Measurements from ENCODE around the gene ARRB2. TPM values are rescaled to one million over a fixed set of nuclear protein-coding genes. Genes with fewer than 3 reads are reported as not detected.
A peak's percentile ranks its signal among the peaks of the same experiment; 100 is the strongest.

Gene ARRB2
- total RNA-seq, 2 donors from 2014 or later = 216 to 258 TPM

GRCh38 chr17:4720787-4721186 lies 10.4 kb downstream of the ARRB2 start:
- ATAC-seq (replicated peaks in 1 of 2) = no peak
- Mint-ChIP-seq H3K27me3 (ENCODE audit: low read depth) (no peaks in the 10 kb centered on the region), H3K9me3 (no peaks in the 10 kb centered on the region), H3K4me3 (no peak overlapping the region), H3K27ac (no peak overlapping the region), H3K36me3 (ENCODE audit: insufficient read depth in 2 of 2) (peaks cover 8 to 12% of the 10 kb centered on the region in 2 donors), H3K4me1 (ENCODE audit: low read depth) (peaks cover 12% of the 10 kb centered on the region)
- DNase-seq = no peak

GRCh38 chr17:4721203-4722135 lies 11.0 kb downstream of the ARRB2 start:
- DNase-seq = no peak
- Mint-ChIP-seq H3K27me3 (ENCODE audit: low read depth) (no peaks in the 10 kb centered on the region), H3K4me1 (ENCODE audit: low read depth) (peaks cover 15% of the 10 kb centered on the region), H3K9me3 (no peaks in the 10 kb centered on the region), H3K27ac (peak overlapping the region; percentile 55), H3K4me3 (no peak overlapping the region), H3K36me3 (ENCODE audit: insufficient read depth in 2 of 2) (peaks cover 8 to 12% of the 10 kb centered on the region in 2 donors)
- peak; percentile 39 to 63 for ATAC-seq (replicated peaks in 1 of 2)

GRCh38 chr17:4722678-4723240 lies 12.3 kb downstream of the ARRB2 start:
- ATAC-seq (replicated peaks in 1 of 2) (no peak), DNase-seq (no peak)
- no peaks in the 10 kb centered on the region for H3K27me3 Mint-ChIP-seq (ENCODE audit: low read depth)
- H3K36me3 Mint-ChIP-seq (ENCODE audit: insufficient read depth in 2 of 2) = peaks cover 8 to 10% of the 10 kb centered on the region in 2 donors
- no peaks in the 10 kb centered on the region for H3K9me3 Mint-ChIP-seq
- H3K4me3 Mint-ChIP-seq = no peak overlapping the region
- H3K27ac Mint-ChIP-seq = no peak overlapping the region
- peaks cover 22% of the 10 kb centered on the region for H3K4me1 Mint-ChIP-seq (ENCODE audit: low read depth)

- Mint-ChIP-seq H3K4me3 (no peak overlapping the region), H3K27ac (no peak overlapping the region), H3K4me1 (ENCODE audit: low read depth) (peaks cover 35% of the 10 kb centered on the region), H3K9me3 (no peaks in the 10 kb centered on the region), H3K36me3 (ENCODE audit: insufficient read depth in 2 of 2) (peaks cover 2 to 4% of the 10 kb centered on the region in 2 donors), H3K27me3 (ENCODE audit: low read depth) (no peaks in the 10 kb centered on the region)
- no peak for DNase-seq
- no peak for ATAC-seq (replicated peaks in 1 of 2)
Observed at GRCh38 chr17:4724650-4725049, 14.2 kb downstream of the ARRB2 start.

- DNase-seq (no peak), ATAC-seq (replicated peaks in 1 of 2) (no peak)
- H3K4me3 Mint-ChIP-seq = no peak overlapping the region
- H3K27me3 Mint-ChIP-seq (ENCODE audit: low read depth) = no peaks in the 10 kb centered on the region
- H3K27ac Mint-ChIP-seq = peak overlapping the region; percentile 22
- peaks cover 39% of the 10 kb centered on the region for H3K4me1 Mint-ChIP-seq (ENCODE audit: low read depth)
- H3K36me3 Mint-ChIP-seq (ENCODE audit: insufficient read depth in 2 of 2) = peaks cover 0 to 2% of the 10 kb centered on the region in 2 donors
- H3K9me3 Mint-ChIP-seq = no peaks in the 10 kb centered on the region
Observed at GRCh38 chr17:4725646-4726310, 15.3 kb downstream of the ARRB2 start.

GRCh38 chr17:4728124-4728523 lies 17.7 kb downstream of the ARRB2 start:
- no peaks in the 10 kb centered on the region for H3K9me3 Mint-ChIP-seq
- DNase-seq (peak; percentile 48 to 51), ATAC-seq (replicated peaks in 1 of 2) (peak; percentile 44 to 61)
- H3K4me1 Mint-ChIP-seq (ENCODE audit: low read depth) = peaks cover 57% of the 10 kb centered on the region
- peak overlapping the region; percentile 97 for H3K27ac Mint-ChIP-seq
- H3K4me3 Mint-ChIP-seq = peak overlapping the region; percentile 77 to 92
- peaks cover 2% of the 10 kb centered on the region in 2 donors for H3K36me3 Mint-ChIP-seq (ENCODE audit: insufficient read depth in 2 of 2)
- H3K27me3 Mint-ChIP-seq (ENCODE audit: low read depth) = no peaks in the 10 kb centered on the region

- DNase-seq = no peak
- H3K27ac Mint-ChIP-seq = no peak overlapping the region
- peaks cover 55% of the 10 kb centered on the region for H3K4me1 Mint-ChIP-seq (ENCODE audit: low read depth)
- H3K9me3 Mint-ChIP-seq = no peaks in the 10 kb centered on the region
- peak overlapping the region in 1 of 2 donors; percentile 20 for H3K4me3 Mint-ChIP-seq
- peaks cover 2% of the 10 kb centered on the region in 2 donors for H3K36me3 Mint-ChIP-seq (ENCODE audit: insufficient read depth in 2 of 2)
- ATAC-seq (replicated peaks in 1 of 2) = no peak
- peaks cover 3% of the 10 kb centered on the region for H3K27me3 Mint-ChIP-seq (ENCODE audit: low read depth)
Observed at GRCh38 chr17:4733073-4733531, 22.7 kb downstream of the ARRB2 start.

- ATAC-seq (replicated peaks in 1 of 2) = no peak
- Mint-ChIP-seq H3K36me3 (ENCODE audit: insufficient read depth in 2 of 2) (peaks cover 2% of the 10 kb centered on the region in 2 donors), H3K27me3 (ENCODE audit: low read depth) (peaks cover 13% of the 10 kb centered on the region), H3K4me3 (no peak overlapping the region), H3K4me1 (ENCODE audit: low read depth) (peaks cover 50% of the 10 kb centered on the region), H3K27ac (no peak overlapping the region), H3K9me3 (no peaks in the 10 kb centered on the region)
- no peak for DNase-seq
Observed at GRCh38 chr17:4734857-4735475, 24.5 kb downstream of the ARRB2 start.

GRCh38 chr17:4735876-4736651 lies 25.6 kb downstream of the ARRB2 start:
- no peaks in the 10 kb centered on the region for H3K9me3 Mint-ChIP-seq
- H3K27ac Mint-ChIP-seq = no peak overlapping the region
- no peak for DNase-seq
- H3K27me3 Mint-ChIP-seq (ENCODE audit: low read depth) = peaks cover 24% of the 10 kb centered on the region
- H3K36me3 Mint-ChIP-seq (ENCODE audit: insufficient read depth in 2 of 2) = peaks cover 2 to 3% of the 10 kb centered on the region in 2 donors
- no peak overlapping the region for H3K4me3 Mint-ChIP-seq
- no peak for ATAC-seq (replicated peaks in 1 of 2)
- peaks cover 46% of the 10 kb centered on the region for H3K4me1 Mint-ChIP-seq (ENCODE audit: low read depth)

GRCh38 chr17:4738136-4739121 lies 28.0 kb downstream of the ARRB2 start:
- H3K4me3 Mint-ChIP-seq = peak overlapping the region; percentile 77 to 87
- peaks cover 28% of the 10 kb centered on the region for H3K4me1 Mint-ChIP-seq (ENCODE audit: low read depth)
- H3K36me3 Mint-ChIP-seq (ENCODE audit: insufficient read depth in 2 of 2) = peaks cover 0 to 1% of the 10 kb centered on the region in 2 donors
- ATAC-seq (replicated peaks in 1 of 2) = peak in 1 of 2 donors; percentile 25
- H3K9me3 Mint-ChIP-seq = no peaks in the 10 kb centered on the region
- peak overlapping the region; percentile 52 for H3K27ac Mint-ChIP-seq
- peaks cover 33% of the 10 kb centered on the region for H3K27me3 Mint-ChIP-seq (ENCODE audit: low read depth)
- no peak for DNase-seq
